Fibroblast of skin of left quadriceps (primary cell): ENCODE measurements around the gene PIK3R5.
"Not testable (repeated sequence)": the region's sequence is repeated elsewhere in the genome, so short reads cannot be mapped to it uniquely, and the experiment has no call there.

Experiments used
- DNase-seq, 2 experiments: peaks; one replicate each; pipeline ENCODE4 v3.0.0-alpha.2; 2013; ENCODE audit warnings: low read depth in 2 of 2

PIK3R5 gene

GRCh38 chr17:8965394-8966168 is at the start of gene PIK3R5:
TSS of gene PIK3R5 (minus strand) at chr17:8965707. CDS start at chr17:8911494, 54,213 bp downstream.
- DNase-seq, result no peak

- no peak for DNase-seq
Observed at GRCh38 chr17:9011001-9011400, 45.5 kb upstream of the PIK3R5 start.

GRCh38 chr17:9009737-9010136 is 44.2 kb upstream of the PIK3R5 start:
- DNase-seq, result no peak

GRCh38 chr17:9009096-9009495 is 43.6 kb upstream of the PIK3R5 start:
- DNase-seq, result no peak

GRCh38 chr17:9007052-9007714 is 41.7 kb upstream of the PIK3R5 start:
- no peak for DNase-seq

GRCh38 chr17:9006175-9006767 is 40.8 kb upstream of the PIK3R5 start:
- DNase-seq, result no peak

- no peak for DNase-seq
Observed at GRCh38 chr17:9004961-9005285, 39.4 kb upstream of the PIK3R5 start.

- no peak for DNase-seq
Observed at GRCh38 chr17:9004132-9004960, 38.8 kb upstream of the PIK3R5 start.

- no peak for DNase-seq
Observed at GRCh38 chr17:9003355-9004131, 38.0 kb upstream of the PIK3R5 start.

GRCh38 chr17:9002606-9003354 is 37.3 kb upstream of the PIK3R5 start:
- no peak for DNase-seq

GRCh38 chr17:9002227-9002605 is 36.7 kb upstream of the PIK3R5 start:
- no peak for DNase-seq

GRCh38 chr17:9001559-9001958 is 36.1 kb upstream of the PIK3R5 start:
- DNase-seq, result no peak

- DNase-seq, result peak in 1 of 2 experiments; percentile 18
Observed at GRCh38 chr17:8997994-8998628, 32.6 kb upstream of the PIK3R5 start.

GRCh38 chr17:8995711-8996110 is 30.2 kb upstream of the PIK3R5 start:
- no peak for DNase-seq

GRCh38 chr17:8994319-8994718 is 28.8 kb upstream of the PIK3R5 start:
- DNase-seq, result peak; percentile 5 to 10

GRCh38 chr17:8991514-8992285 is 26.2 kb upstream of the PIK3R5 start:
- peak; percentile 23 to 25 for DNase-seq

GRCh38 chr17:8988263-8988935 is 22.9 kb upstream of the PIK3R5 start:
- DNase-seq, result not testable (repeated sequence)

- DNase-seq, result no peak
Observed at GRCh38 chr17:8986295-8986694, 20.8 kb upstream of the PIK3R5 start.
